Endothelial cell of umbilical vein (primary cell): ENCODE measurements around the gene SESN2. TPM values are rescaled to one million over a fixed set of nuclear protein-coding genes. Genes with fewer than 3 reads are reported as not detected.

Source experiments
- BruUV-seq: library from RNA; stranded (reverse); fragments of 400-500 nt; replicated peaks from 2 replicates; lab custom pipeline; 2021; lab: Mats Ljungman, UMichigan
- CTCF ChIA-PET: fragments of 300-600, 350-600 bp; sonication (Branson Sonifier 250); formaldehyde crosslinking; loops from one replicate; lab custom pipeline; 2021; ENCODE audit warnings: antibody characterized with exemption, inconsistent platforms; lab: Charles Lee
- POLR2A ChIA-PET: fragments of 300-600, 350-600 bp; sonication (Branson Sonifier 250); formaldehyde crosslinking; loops from one replicate; lab custom pipeline; 2021; ENCODE audit warnings: antibody characterized with exemption, inconsistent platforms; lab: Charles Lee
- DNase-seq: peaks from one replicate; pipeline ENCODE4 v3.0.0-alpha.2; 2011; ENCODE audit warnings: low read depth, low spot score
- FAIRE-seq: peaks from 2 replicates; lab custom pipeline; 2011; peaks lifted over from hg19 to GRCh38; lab: Jason Lieb, UNC
- H2AFZ ChIP-seq: 2 replicates; pipeline ENCODE4 v1.6.0; 2012; ENCODE audit warnings: low read depth, low read length, control low read depth, inconsistent platforms
- H3K27ac ChIP-seq: 2 replicates; pipeline ENCODE4 v1.5.1; 2011; ENCODE audit warnings: low read depth, mild to moderate bottlenecking, control low read depth, low read length, moderate library complexity; ENCODE audit not compliant: insufficient read depth
- H3K27me3 ChIP-seq, 2 experiments: 2 replicates each; pipeline versions ENCODE4 v1.6.0 to v1.6.1; 2011; ENCODE audit warnings: low read length in 2 of 2, mixed read lengths in 1 of 2; ENCODE audit not compliant: control insufficient read depth in 2 of 2, insufficient read depth in 2 of 2
- H3K36me3 ChIP-seq, 2 experiments: 2 replicates in 1 of 2; 3 replicates in 1 of 2; pipeline ENCODE4 v1.5.1; 2011; ENCODE audit warnings: low read length in 2 of 2, mild to moderate bottlenecking in 1 of 2, moderate library complexity in 1 of 2; ENCODE audit not compliant: control insufficient read depth in 2 of 2, insufficient read depth in 2 of 2; ENCODE audit errors: extremely low read depth in 1 of 2
- H3K4me1 ChIP-seq: 3 replicates; pipeline ENCODE4 v1.5.1; 2011; ENCODE audit warnings: mild to moderate bottlenecking, low read length; ENCODE audit not compliant: control insufficient read depth, insufficient read depth; ENCODE audit errors: extremely low read depth
- H3K4me2 ChIP-seq: 2 replicates; pipeline ENCODE4 v1.6.1; 2011; ENCODE audit warnings: low read length, control low read depth, mixed read lengths; ENCODE audit not compliant: insufficient read depth
- H3K4me3 ChIP-seq, 3 experiments: fragments of 200-600 bp in 1 of 3; sonication (generic), shearing (Covaris generic) in 1 of 3; replicated peaks in 1 of 3; 2 replicates each; pipeline ENCODE4 v1.5.1; 2011 to 2016; ENCODE audit warnings: control low read depth in 3 of 3, low read length in 3 of 3, mild to moderate bottlenecking in 2 of 3, inconsistent platforms in 1 of 3, low read depth in 1 of 3, moderate library complexity in 1 of 3; ENCODE audit not compliant: insufficient read depth in 1 of 3
- H3K79me2 ChIP-seq: 2 replicates; pipeline ENCODE4 v1.6.0; 2012; ENCODE audit warnings: low read length, inconsistent platforms; ENCODE audit not compliant: control insufficient read depth, insufficient read depth
- H3K9ac ChIP-seq: replicated peaks from 2 replicates; pipeline ENCODE3; 2011; ENCODE audit warnings: low read length, control low read depth; ENCODE audit not compliant: insufficient read depth; ENCODE audit errors: extremely low read depth
- H3K9me1 ChIP-seq: replicated peaks from 3 replicates; pipeline ENCODE4 v1.6.0; 2011; ENCODE audit warnings: mild to moderate bottlenecking, low read length; ENCODE audit not compliant: control insufficient read depth, insufficient read depth; ENCODE audit errors: extremely low read depth
- H3K9me3 ChIP-seq: replicated peaks from 2 replicates; pipeline ENCODE4 v1.5.1; 2012; ENCODE audit warnings: low read length, inconsistent platforms; ENCODE audit not compliant: control insufficient read depth, insufficient read depth
- H4K20me1 ChIP-seq: replicated peaks from 2 replicates; pipeline ENCODE3; 2011; ENCODE audit warnings: mild to moderate bottlenecking, low read length; ENCODE audit not compliant: control insufficient read depth, insufficient read depth; ENCODE audit errors: extremely low read depth
- CTCF ChIP-seq, 2 donors: IDR thresholded peaks; 1 replicate in 1 of 2; 2 replicates in 1 of 2; pipeline ENCODE4 v1.5.1; 2011; ENCODE audit warnings: low read length in 2 of 2, mild to moderate bottlenecking in 2 of 2, moderate library complexity in 2 of 2, control low read depth in 1 of 2, inconsistent platforms in 1 of 2, low read depth in 1 of 2; ENCODE audit not compliant: insufficient read depth in 1 of 2; ENCODE audit errors: extremely low read depth in 1 of 2
- EZH2 ChIP-seq: IDR thresholded peaks from 2 replicates; pipeline ENCODE4 v1.6.1; 2012; ENCODE audit warnings: borderline replicate concordance, low read depth, mild to moderate bottlenecking, moderate library complexity, low read length, inconsistent platforms; ENCODE audit not compliant: severe bottlenecking
- FOS ChIP-seq: IDR thresholded peaks from 2 replicates; pipeline ENCODE4 v1.6.1; 2011; ENCODE audit warnings: mild to moderate bottlenecking, low read length, moderate library complexity, borderline replicate concordance; ENCODE audit not compliant: insufficient read depth
- GATA2 ChIP-seq: IDR thresholded peaks from 2 replicates; pipeline ENCODE4 v1.7.0; 2011; ENCODE audit warnings: low read depth, mild to moderate bottlenecking, moderate library complexity, mixed read lengths, low read length; ENCODE audit not compliant: insufficient read length, insufficient read depth
- JUN ChIP-seq: IDR thresholded peaks from 2 replicates; pipeline ENCODE4 v1.6.1; 2011; ENCODE audit warnings: borderline replicate concordance, low read depth; ENCODE audit not compliant: insufficient read length, insufficient read depth
- MAX ChIP-seq: IDR thresholded peaks from 2 replicates; pipeline ENCODE4 v1.6.1; 2011; ENCODE audit not compliant: insufficient read depth, insufficient read length
- MYC ChIP-seq: IDR thresholded peaks from one replicate; pipeline ENCODE4 v1.6.1; 2011; ENCODE audit warnings: mild to moderate bottlenecking, low read depth, low read length
- POLR2A ChIP-seq: IDR thresholded peaks from 2 replicates; pipeline ENCODE4 v1.6.1; 2012; ENCODE audit warnings: low read depth, mild to moderate bottlenecking, control low read depth, low read length
- POLR2AphosphoS5 ChIP-seq: IDR thresholded peaks from 2 replicates; pipeline ENCODE4 v1.6.1; 2012; ENCODE audit warnings: low read depth, mild to moderate bottlenecking, control low read depth, low read length, moderate library complexity; ENCODE audit not compliant: insufficient read depth
- dilution Hi-C: fragments of 300-500 bp; cut with MboI; formaldehyde crosslinking; loops from one replicate; pipeline ENCODE4 v1.15.0; 2019; ENCODE audit warnings: low sequenced_read_pairs; ENCODE audit not compliant: extremely low pct_ligation_motif_present
- intact Hi-C: fragments of 100-400 bp; cut with micrococcal nuclease; formaldehyde crosslinking; loops from one replicate; pipeline ENCODE4 v1.10.0; 2022
- polyA plus RNA-seq, 4 experiments: library from polyadenylated mRNA; depleted of rRNA in 3 of 4; stranded (reverse) in 3 of 4; unstranded in 1 of 4; fragments of >200 nt; gene quantifications; 2 replicates each; pipeline versions ENCODE4 v1.2.1 to v1.2.3, GENCODE V29; 2011 to 2012; ENCODE audit warnings: missing spikeins in 1 of 4
- total RNA-seq: library from RNA; stranded (reverse); gene quantifications from 2 replicates; pipeline ENCODE4 v1.2.3, GENCODE V29; 2021

Gene SESN2
- total and polyA plus RNA-seq, 2 donors (not counting 3 experiments of a cell fraction or from before 2014, with no cell fraction given): 11.6 to 13.2 TPM

GRCh38 chr1:28267633-28268032 lies 8.3 kb downstream of the SESN2 start:
- no peak for DNase-seq
- Histone ChIP-seq H3K4me1 (no peaks in the 10 kb centered on the region), H3K9me1 (no peaks in the 10 kb centered on the region), H3K9me3 (no peaks in the 10 kb centered on the region), H3K36me3 (peaks cover 2 to 7% of the 10 kb centered on the region in 2 experiments), H2AFZ (no peak overlapping the region), H3K27ac (no peak overlapping the region), H4K20me1 (peaks cover 5% of the 10 kb centered on the region), H3K27me3 (no peaks in the 10 kb centered on the region), H3K9ac (no peak overlapping the region), H3K4me3 (no peak overlapping the region), H3K79me2 (peaks cover 52% of the 10 kb centered on the region), H3K4me2 (no peak overlapping the region)
- intact Hi-C loops: no loop called here
- ChIA-PET POLR2A (no interaction called here), CTCF (interaction anchor here (1.3 to 2.1 kb wide), 2 partner anchors 10 to 19 kb away, joined by 3 to 14 read pairs; no protein-coding TSS in a partner anchor)
- no TSS peak for BruUV-seq
- dilution Hi-C loops: loop anchor here (25.0 kb wide), 1 partner anchor 345 kb away; no protein-coding TSS in a partner anchor
- TF ChIP-seq EZH2: no peak
- TF ChIP-seq FOS: no peak
- no peak for TF ChIP-seq MYC
- TF ChIP-seq CTCF (IDR thresholded peaks at IDR 0.05; ENCODE audit: extremely low read depth in 1 of 2, insufficient read depth in 1 of 2, low read depth in 1 of 2, low read length in 2 of 2): no peak
- no peak for FAIRE-seq

- DNase-seq (no peak), FAIRE-seq (no peak)
- Histone ChIP-seq H4K20me1 (peaks cover 5% of the 10 kb centered on the region), H3K9me3 (no peaks in the 10 kb centered on the region), H3K4me2 (no peak overlapping the region), H3K4me3 (no peak overlapping the region), H3K9ac (no peak overlapping the region), H2AFZ (no peak overlapping the region), H3K79me2 (peaks cover 37% of the 10 kb centered on the region), H3K36me3 (peaks cover 5 to 17% of the 10 kb centered on the region in 2 experiments), H3K4me1 (peaks cover 3% of the 10 kb centered on the region), H3K9me1 (no peaks in the 10 kb centered on the region), H3K27me3 (no peaks in the 10 kb centered on the region), H3K27ac (no peak overlapping the region)
- BruUV-seq: no TSS peak
- ChIA-PET POLR2A (no interaction called here), CTCF (interaction anchor here (0.9 to 3.1 kb wide), 3 partner anchors 10 to 21 kb away, joined by 3 to 17 read pairs (median 3); no protein-coding TSS in a partner anchor)
- dilution Hi-C loops (loop anchor here (25.0 kb wide), 1 partner anchor 343 kb away; no protein-coding TSS in a partner anchor), intact Hi-C loops (no loop called here)
- no peak for TF ChIP-seq POLR2A
- TF ChIP-seq MYC: no peak
- no peak for TF ChIP-seq JUN
- no peak for TF ChIP-seq MAX
- no peak for TF ChIP-seq FOS
- TF ChIP-seq CTCF (IDR thresholded peaks at IDR 0.05; ENCODE audit: extremely low read depth in 1 of 2, insufficient read depth in 1 of 2, low read depth in 1 of 2, low read length in 2 of 2): no peak
- TF ChIP-seq GATA2: no peak
- TF ChIP-seq EZH2: no peak
- TF ChIP-seq POLR2AphosphoS5: no peak
These were observed 10.2 kb downstream of the SESN2 start for GRCh38 chr1:28269529-28269928.
